Adipose tissue (tissue), 3 donors: Measurements from ENCODE around the gene GSC. TPM values are rescaled to one million over a fixed set of nuclear protein-coding genes. Genes with fewer than 3 reads are reported as not detected.
"Not testable (repeated sequence)": the region's sequence is repeated elsewhere in the genome, so short reads cannot be mapped to it uniquely, and the experiment has no call there.

Experiments
- H3K27ac ChIP-seq: one replicate; pipeline ENCODE4 v1.5.1; 2013; ENCODE audit warnings: low read depth, low read length
- WGBS, 3 donors: extraction: QIAGEN DNeasy Blood & Tissue Kit; methylation state at CpG; one replicate each; pipeline ENCODE4 v1.1.7; 2013; 5-methylcytosine and 5-hydroxymethylcytosine counted together
- polyA plus RNA-seq, 3 donors: library from polyadenylated mRNA; stranded (reverse); fragments of 200-250 nt; gene quantifications; one replicate each; pipeline ENCODE4 v1.2.3, GENCODE V29; 2013
- donor health status: healthy with polysubstance abuse.
- donor health status: Bipolar disorder and iron deficiency.
- donor health status: healthy.

GSC gene
- polyA plus RNA-seq, 3 donors: 0.52 to 3.6 (median 1.4) TPM

DNA sequence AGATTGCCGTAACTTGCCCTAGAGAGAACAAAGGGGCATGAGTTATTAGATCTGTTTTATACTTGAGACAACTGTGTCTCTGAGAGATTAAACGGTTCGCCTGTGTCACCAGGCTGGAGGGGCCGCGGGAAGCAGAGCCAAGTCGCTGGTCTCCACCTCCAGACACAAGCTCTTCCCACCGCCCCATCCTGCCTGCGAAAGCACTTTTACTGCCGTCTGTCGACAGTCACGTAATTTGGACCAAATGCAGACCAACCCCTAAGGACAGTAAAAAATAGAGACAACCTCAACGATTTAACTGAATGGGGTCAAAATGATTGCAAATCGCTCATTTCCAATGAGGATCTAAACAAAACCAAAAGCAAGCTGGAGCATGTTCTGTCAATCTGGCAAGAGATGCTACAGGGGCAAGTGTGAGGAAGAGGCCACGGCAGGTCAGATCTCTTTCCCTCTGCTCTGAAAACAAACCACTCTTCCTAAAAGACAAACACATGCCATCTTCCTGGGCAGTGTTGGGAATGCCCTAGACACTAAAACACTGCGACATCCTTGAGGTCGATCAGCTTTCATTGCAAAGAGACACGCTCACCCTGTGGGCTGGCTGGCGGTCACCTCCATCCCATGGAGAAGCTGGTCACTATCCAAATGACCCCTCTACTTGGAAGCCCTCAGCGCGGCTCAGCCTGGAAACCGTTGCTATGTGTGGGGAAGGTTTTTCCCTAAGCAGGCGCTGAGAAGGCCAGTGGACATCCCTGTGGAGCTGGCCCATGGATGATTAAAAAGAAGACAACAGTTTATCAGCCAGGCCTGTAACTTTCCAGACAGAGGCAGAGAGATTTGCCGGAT, 17.1 kb downstream of the GSC start:
- 54 to 71% (median 61%) methylated on average over 23 of the region's 23 CpGs for WGBS, 3 donors
- H3K27ac ChIP-seq: no peak overlapping the region

DNA sequence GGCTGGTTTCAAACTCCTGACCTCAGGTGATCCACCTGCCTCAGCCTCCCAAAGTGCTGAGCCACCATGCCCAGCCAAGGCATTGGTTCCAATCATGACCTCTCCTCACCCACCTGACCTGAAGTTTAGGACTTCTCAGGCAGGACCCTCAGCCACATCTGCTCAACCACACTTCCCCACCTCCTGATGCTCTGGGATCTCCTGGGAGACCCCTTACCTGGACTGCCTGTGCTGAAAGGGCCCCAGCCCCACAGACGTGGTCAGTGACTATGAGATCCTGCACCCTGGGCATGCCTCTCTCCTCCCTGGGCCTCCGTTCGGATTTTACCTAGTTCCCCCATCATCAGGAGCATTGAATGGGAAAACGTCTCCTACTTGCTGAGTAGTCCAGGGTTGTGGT, 18.0 kb downstream of the GSC start:
- WGBS, 3 donors: 36 to 77% (median 76%) methylated on average over 4 of the region's 4 CpGs

DNA sequence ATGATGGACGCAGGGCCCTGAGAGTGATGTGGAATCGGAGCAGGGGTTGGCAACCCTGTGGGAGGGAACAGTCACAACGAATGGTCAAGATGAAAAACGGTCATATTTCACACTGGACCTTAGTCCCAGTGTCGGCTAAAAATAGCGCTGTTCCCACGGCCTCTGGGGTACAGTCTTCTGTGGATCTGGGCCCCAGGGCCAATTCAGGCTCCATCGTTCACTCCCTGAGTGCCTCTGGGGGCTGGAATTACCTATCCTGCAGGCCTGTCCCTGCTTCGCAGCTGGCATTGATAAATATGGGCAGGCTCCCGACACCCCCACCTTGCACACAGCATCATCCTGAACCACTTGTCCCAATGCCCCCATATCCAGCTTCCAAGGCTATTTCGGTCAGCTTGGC, 18.6 kb downstream of the GSC start:
- no peak overlapping the region for H3K27ac ChIP-seq
- 71 to 72% (median 72%) methylated on average over 11 of the region's 11 CpGs for WGBS, 3 donors

More for the DNA sequence above, 18.0 kb downstream of the GSC start:
- H3K27ac ChIP-seq: no peak overlapping the region

DNA sequence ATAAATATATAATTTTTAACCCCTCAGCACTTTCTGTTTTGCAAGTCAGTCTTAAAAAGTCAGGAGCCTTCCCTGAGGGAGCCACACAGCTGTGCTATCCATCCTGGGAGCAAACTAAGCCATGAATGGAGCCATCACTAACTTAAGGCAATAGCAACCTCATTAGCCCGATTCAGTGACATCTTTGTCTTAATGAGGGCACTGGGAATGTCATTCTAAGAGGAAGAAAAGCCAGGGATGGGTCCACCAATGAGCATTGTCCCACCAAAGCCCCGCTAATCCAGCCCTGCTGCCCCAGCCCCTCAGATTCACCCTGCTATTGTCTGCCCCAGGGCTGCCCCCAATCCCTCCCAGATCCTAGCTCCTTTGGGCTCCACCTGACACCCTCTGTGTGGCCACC, 19.5 kb downstream of the GSC start:
- WGBS, 3 donors: 75 to 80% (median 77%) methylated on average over 2 of the region's 2 CpGs

DNA sequence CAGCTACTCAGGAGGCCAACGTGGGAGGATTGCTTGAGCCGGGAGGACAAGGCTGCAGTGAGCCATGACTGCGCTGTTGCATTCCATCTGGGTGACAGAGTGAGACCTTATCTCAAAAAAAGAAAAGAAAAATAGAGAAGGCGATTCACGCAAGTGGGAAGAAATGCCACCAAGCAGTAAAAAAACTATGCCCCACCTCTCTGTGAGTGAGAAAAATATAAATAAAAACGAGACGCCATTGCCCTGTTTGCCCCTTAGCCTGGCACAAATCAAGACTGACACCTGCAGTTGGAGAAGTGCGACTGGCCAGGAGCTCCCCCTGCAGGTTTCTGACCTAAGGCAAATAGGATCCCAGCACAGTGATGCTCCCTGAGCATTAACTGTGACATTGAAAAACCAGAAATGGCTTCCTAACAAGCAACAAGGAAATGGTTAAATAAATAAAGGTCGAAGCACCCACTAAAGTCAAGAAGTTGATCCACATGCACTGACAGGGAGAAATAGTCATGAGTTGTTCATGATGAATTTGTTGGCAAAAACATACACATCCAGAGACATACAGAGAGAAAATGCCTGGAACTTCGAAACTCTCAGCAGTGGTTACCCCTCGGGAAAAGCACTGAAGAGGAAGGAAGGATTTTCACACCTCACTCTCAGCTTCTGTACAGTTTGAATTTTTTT, 21.1 kb downstream of the GSC start:
- 27 to 42% (median 37%) methylated on average over 11 of the region's 11 CpGs for WGBS, 3 donors
- no peak overlapping the region for H3K27ac ChIP-seq

More for the DNA sequence above, 19.5 kb downstream of the GSC start:
- no peak overlapping the region for H3K27ac ChIP-seq

DNA sequence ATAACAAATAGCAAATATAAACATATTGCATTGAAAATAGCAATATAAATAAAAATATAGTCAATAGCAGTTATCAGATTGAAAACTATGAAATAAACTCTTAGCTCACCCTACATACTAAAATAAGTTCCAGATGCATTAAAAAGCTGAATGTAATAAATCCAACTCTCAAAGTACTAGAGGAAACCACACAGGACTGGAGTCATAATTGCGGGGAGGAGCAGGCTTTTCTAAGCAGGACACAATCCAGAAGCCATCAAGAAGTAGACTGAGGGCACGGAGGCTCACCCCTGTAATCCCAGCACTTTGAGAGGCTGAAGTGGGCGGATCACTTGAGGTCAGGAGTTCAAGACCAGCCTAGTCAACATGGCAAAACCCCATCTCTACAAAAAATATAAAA, 22.2 kb downstream of the GSC start:
- H3K27ac ChIP-seq: no peak overlapping the region
- 56 to 76% (median 63%) methylated on average over 3 of the region's 3 CpGs for WGBS, 3 donors

DNA sequence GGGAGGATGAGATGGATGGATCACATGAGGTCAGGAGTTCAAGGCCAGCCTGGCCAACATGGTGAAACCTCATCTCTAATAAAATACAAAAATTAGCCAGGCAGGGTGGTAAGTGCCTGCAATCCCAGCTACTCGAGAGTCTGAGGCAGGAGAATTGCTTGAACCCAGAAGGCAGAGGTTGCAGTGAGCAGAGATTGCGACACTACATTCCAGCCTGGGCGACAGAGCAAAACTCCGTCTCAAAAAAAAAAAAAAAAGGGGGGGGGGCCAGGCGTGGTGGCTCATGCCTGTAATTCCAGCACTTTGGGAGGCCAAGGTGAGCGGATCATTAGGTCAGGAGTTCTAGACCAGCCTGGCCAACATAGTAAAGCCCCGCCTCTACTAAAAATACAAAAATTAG, 22.8 kb downstream of the GSC start:
- 75 to 83% (median 78%) methylated on average over 5 to 7 of the region's 7 CpGs for WGBS, 3 donors
- not testable (repeated sequence) for H3K27ac ChIP-seq

DNA sequence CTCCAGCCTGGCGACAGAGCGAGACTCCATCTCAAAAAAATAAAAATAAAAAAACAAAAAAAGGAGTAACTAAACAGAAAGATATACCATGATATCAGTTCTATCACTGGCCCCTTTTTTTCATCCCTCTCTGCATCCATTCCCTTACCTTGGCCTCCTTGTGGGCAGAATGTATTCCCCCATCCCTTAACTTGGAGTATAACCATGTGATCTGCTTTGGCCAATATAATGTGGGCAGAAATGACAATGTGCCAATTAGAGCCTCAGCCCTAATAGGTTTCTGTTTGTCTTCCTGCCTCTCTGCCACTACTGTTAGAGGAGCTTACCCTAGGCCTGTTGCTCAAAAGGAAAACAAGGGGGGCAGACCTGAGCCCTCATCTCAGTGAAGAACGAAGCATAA, 23.8 kb downstream of the GSC start:
- no peak overlapping the region for H3K27ac ChIP-seq
- WGBS, 3 donors: 95 to 97% (median 96%) methylated on average over 3 of the region's 3 CpGs

DNA sequence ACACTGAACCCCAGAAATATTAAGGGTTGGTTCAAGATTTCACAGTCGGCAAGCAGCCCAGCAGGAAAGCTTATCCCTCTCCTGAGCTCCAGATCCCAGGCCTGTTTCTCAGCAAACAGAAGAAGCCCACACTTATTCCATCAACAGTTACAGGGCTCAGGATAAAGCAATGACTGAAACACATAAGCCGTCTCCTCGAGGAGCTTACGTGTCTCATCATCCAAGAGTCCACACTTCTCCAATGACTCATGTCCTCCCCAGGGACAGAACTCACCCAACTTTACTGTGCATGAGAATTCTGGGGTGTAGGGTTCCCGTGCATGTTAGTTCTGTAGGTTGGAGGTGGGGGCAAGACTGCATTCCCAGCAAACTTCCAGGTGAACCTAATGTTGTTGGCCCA, 31.2 kb downstream of the GSC start:
- 71 to 89% (median 73%) methylated on average over 5 of the region's 5 CpGs for WGBS, 3 donors
- H3K27ac ChIP-seq: no peak overlapping the region

DNA sequence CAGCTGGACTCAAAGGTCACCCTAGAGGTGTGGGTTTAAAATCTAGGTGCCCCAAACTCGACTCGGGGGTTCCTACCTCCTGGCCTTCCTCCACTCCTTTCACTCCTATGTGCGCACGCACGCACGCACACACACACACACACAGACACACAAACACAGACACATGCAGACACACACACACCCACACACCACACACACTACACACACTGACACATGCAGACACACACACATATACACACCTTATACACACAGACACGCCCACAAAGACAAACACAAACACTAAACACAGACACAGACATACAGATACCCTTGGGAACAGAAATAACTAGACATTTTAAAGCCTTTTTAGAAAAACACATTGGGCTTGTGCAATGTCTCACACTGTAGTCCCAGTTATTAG, 31.8 kb downstream of the GSC start:
- no peak overlapping the region for H3K27ac ChIP-seq
- 85 to 92% (median 89%) methylated on average over 7 of the region's 7 CpGs for WGBS, 3 donors

DNA sequence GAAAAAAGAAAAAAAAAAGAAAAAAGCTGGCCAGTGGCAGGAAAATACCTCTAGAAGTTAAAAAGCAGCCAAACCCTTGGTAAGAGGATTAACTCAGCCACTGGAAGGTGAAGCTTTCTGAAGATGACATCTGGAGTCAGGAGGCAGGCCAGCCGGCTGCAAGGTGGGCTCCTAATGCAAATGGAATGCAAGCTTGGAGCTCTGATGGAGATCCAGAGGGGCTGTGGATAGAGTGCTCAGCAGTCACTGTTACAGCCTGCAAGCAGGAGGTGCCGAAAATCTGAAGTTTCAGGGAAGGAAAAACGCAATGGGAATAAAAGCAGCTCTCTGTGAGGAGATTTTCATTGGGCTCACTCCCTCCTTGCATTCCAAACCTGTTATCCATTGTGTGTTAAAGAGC, 41.0 kb downstream of the GSC start:
- no peak overlapping the region for H3K27ac ChIP-seq
- 54 to 76% (median 56%) methylated on average over 3 of the region's 3 CpGs for WGBS, 3 donors

DNA sequence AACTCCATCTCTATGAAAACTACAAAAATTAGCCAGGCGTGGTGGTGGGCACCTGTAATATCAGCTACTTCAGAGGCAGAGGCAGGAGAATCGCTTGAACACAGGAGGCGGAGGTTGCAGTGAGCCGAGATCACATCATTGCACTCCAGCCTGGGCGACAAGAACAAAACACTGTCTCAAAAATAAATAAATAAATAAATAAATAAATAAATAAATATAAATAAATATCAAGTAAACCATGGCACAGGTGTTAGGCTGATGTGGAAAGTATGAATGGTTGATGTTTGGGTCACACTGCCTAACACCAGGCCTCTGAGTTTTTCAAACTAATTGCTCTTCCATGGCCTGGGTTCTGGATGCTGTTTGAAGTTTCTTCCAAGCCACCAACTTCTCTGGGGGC, 41.5 kb downstream of the GSC start:
- not testable (repeated sequence) for H3K27ac ChIP-seq
- WGBS, 3 donors: 95 to 97% (median 96%) methylated on average over 5 of the region's 5 CpGs

DNA sequence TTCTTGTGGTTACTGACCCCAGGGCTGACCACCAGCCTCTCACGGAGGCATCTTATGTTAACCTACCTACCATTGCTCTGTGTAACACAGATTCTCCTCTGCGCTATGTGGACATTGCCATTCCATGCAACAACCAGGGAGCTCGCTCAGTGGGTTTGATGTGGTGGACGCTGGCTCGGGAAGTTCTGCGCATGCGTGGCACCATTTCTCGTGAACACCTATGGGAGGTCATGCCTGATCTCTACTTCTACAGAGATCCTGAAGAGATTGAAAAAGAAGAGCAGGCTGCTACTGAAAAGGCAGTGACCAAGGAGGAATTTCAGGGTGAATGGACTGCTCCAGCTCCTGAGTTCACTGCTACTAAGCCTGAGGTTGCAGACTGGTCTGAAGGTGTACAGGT, 43.3 kb downstream of the GSC start:
- 94 to 95% (median 94%) methylated on average over 8 of the region's 8 CpGs for WGBS, 3 donors
- H3K27ac ChIP-seq: not testable (repeated sequence)

DNA sequence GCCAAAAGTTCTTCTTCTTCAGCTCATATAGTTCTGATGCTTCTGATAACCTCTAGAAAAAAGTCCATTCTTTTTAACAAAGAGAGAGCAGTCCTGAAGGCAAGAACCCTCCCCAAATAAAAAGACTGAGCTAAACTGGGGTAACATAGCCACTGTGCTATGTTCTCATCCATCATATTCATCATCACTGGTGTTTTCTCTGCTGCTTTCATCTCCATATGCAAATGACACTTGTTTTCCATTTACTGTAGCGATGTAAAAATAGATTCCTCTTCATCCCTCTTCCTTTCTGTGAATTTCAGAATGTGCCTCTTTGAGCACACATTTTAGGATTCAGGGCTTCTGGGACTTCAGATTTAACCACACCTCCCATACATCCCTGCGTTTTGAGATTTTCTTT, 44.9 kb downstream of the GSC start:
- no peak overlapping the region for H3K27ac ChIP-seq
- WGBS, 3 donors: 64 to 82% (median 72%) methylated on average over 2 of the region's 2 CpGs

DNA sequence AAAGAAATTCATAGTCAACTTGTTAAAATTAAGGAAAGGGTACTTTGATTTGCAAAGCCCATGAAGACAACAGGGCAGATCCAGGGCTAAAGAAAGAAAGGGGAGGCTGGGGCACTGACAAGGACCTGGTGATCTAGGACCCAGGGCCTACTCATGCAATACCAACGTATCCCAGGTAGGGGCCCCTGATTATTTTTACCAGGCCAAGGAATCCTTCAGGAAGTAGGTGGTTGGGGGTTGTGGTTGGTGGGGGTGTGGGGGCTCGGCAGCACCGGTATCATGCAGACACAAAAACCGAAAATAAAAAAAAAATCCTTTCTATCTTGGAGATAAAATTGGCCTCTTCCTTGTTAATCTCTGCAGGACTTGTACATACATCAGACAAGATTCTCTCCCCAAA, 47.5 kb downstream of the GSC start:
- WGBS, 3 donors: 55 to 69% (median 58%) methylated on average over 4 of the region's 4 CpGs

More for the DNA sequence above, 47.5 kb downstream of the GSC start:
- no peak overlapping the region for H3K27ac ChIP-seq

Other genes starting within 250 kb of the GSC start
- gene SERPINA4, start 208.7 kb downstream of the GSC start, polyA plus RNA-seq: 10 to 100 TPM in 1 of 3 donors, 1 to 10 TPM in 1, not detected in 1; 1.1 to 76.1 TPM
- gene SERPINA5, start 188.7 kb downstream of the GSC start, polyA plus RNA-seq: 10 to 100 TPM in 1 of 3 donors, 1 to 10 TPM in 2; 1.1 to 65.2 (median 1.1) TPM
- 1,000 to 10,000 TPM in 1 of 3 donors, 10 to 100 TPM in 2; 78.2 to 7,001 (median 97.3) TPM for gene SERPINA3, start 157.7 kb downstream of the GSC start, polyA plus RNA-seq